Neural progenitor cell (in vitro differentiated cells): Measurements from ENCODE around the gene CCDC93. TPM values are rescaled to one million over a fixed set of nuclear protein-coding genes. Genes with fewer than 3 reads are reported as not detected.

Experiments
- DNase-seq: peaks from one replicate; pipeline ENCODE4 v3.0.0-alpha.2; 2016; ENCODE audit warnings: low spot score
- H2AFZ ChIP-seq: fragments of 200-600 bp; sonication (generic); replicated peaks from 2 replicates; pipeline ENCODE4 v1.6.1; 2016; ENCODE audit warnings: antibody characterized with exemption
- H3F3A ChIP-seq: fragments of 200-600 bp; sonication (generic); 2 replicates; pipeline ENCODE4 v1.6.1; 2016; ENCODE audit warnings: antibody characterized with exemption, low read depth
- H3K27ac ChIP-seq: fragments of 200-600 bp; sonication (generic); 2 replicates; pipeline ENCODE4 v1.5.1; 2016; ENCODE audit warnings: mild to moderate bottlenecking
- H3K27me3 ChIP-seq: fragments of 200-600 bp; sonication (generic); 2 replicates; pipeline ENCODE4 v1.6.1; 2016; ENCODE audit warnings: mild to moderate bottlenecking, moderate library complexity
- H3K36me3 ChIP-seq: fragments of 200-600 bp; sonication (generic); 2 replicates; pipeline ENCODE4 v1.5.1; 2016
- H3K4me1 ChIP-seq: fragments of 200-600 bp; sonication (generic); 2 replicates; pipeline ENCODE4 v1.6.1; 2016; ENCODE audit warnings: mixed run types
- H3K4me2 ChIP-seq: fragments of 200-600 bp; sonication (generic); 2 replicates; pipeline ENCODE4 v1.6.1; 2016
- H3K4me3 ChIP-seq: fragments of 200-600 bp; sonication (generic); 2 replicates; pipeline ENCODE4 v1.5.1; 2016
- H3K79me2 ChIP-seq: fragments of 200-600 bp; sonication (generic); 2 replicates; pipeline ENCODE4 v1.6.1; 2016; ENCODE audit warnings: low read depth
- H3K9ac ChIP-seq: fragments of 200-600 bp; sonication (generic); 2 replicates; pipeline ENCODE4 v1.6.1; 2016
- H3K9me3 ChIP-seq: fragments of 200-600 bp; sonication (generic); 2 replicates; pipeline ENCODE4 v1.5.1; 2016; ENCODE audit warnings: low read depth
- H4K20me1 ChIP-seq: fragments of 200-600 bp; sonication (generic); 2 replicates; pipeline ENCODE4 v1.6.1; 2016; ENCODE audit warnings: low read depth
- H3K27ac Mint-ChIP-seq: 3 replicates; pipeline ENCODE4 v1.8.0; 2021; ENCODE audit warnings: mixed read lengths
- H3K27me3 Mint-ChIP-seq: 2 replicates; pipeline ENCODE4 v1.8.0; 2022; ENCODE audit warnings: low read depth, mild to moderate bottlenecking, inconsistent platforms, moderate library complexity, mixed read lengths; ENCODE audit not compliant: insufficient read depth
- H3K36me3 Mint-ChIP-seq: 3 replicates; pipeline ENCODE4 v1.8.0; 2021; ENCODE audit warnings: mixed read lengths
- H3K4me1 Mint-ChIP-seq: 3 replicates; pipeline ENCODE4 v1.8.0; 2021; ENCODE audit warnings: mixed read lengths
- H3K4me3 Mint-ChIP-seq: 3 replicates; pipeline ENCODE4 v1.8.0; 2021; ENCODE audit warnings: mild to moderate bottlenecking, moderate library complexity, mixed read lengths
- H3K9me3 Mint-ChIP-seq: 3 replicates; pipeline ENCODE4 v1.8.0; 2020; ENCODE audit warnings: mixed read lengths
- EZH2 ChIP-seq: fragments of 200-600 bp; sonication (generic); IDR thresholded peaks from 2 replicates; pipeline ENCODE4 v1.6.1; 2017; ENCODE audit warnings: antibody characterized with exemption, mild to moderate bottlenecking, moderate library complexity
- EZH2phosphoT487 ChIP-seq: fragments of 200-600 bp; sonication (generic); IDR thresholded peaks from 2 replicates; pipeline ENCODE4 v1.6.1; 2017; ENCODE audit warnings: antibody characterized with exemption
- total RNA-seq: library from RNA; depleted of rRNA; stranded (reverse); fragments of >200 nt; gene quantifications from 2 replicates; pipeline ENCODE4 v1.2.3, GENCODE V29; 2015; ENCODE audit warnings: low replicate concordance
- TF ChIP-seq, protein P1 (sequence below): fragments of 200-600 bp; sonication (generic); IDR thresholded peaks from 2 replicates; pipeline ENCODE4 v1.5.1; 2017; ENCODE audit warnings: antibody characterized with exemption, mild to moderate bottlenecking

Gene CCDC93
- 17.2 and 21.0 TPM in 2 replicates for total RNA-seq

- Mint-ChIP-seq H3K27me3 (peaks cover 10% of the 10 kb centered on the region), H3K4me3 (peak within 1 kb of the TSS; percentile 98), H3K9me3 (no peaks in the 10 kb centered on the region), H3K36me3 (no peaks in the 10 kb centered on the region), H3K27ac (peak within 1 kb of the TSS; percentile 16), H3K4me1 (peaks cover 19% of the 10 kb centered on the region)
- DNase-seq: peak; percentile 91
- Histone ChIP-seq H3K4me2 (peak within 1 kb of the TSS; percentile 93), H3F3A (peaks cover 4% of the 10 kb centered on the region), H3K36me3 (no peaks in the 10 kb centered on the region), H3K27ac (no peak within 1 kb of the TSS), H3K27me3 (peaks cover 42% of the 10 kb centered on the region), H3K9me3 (no peaks in the 10 kb centered on the region), H4K20me1 (peaks cover 13% of the 10 kb centered on the region), H3K4me1 (peaks cover 4% of the 10 kb centered on the region), H3K79me2 (peaks cover 34% of the 10 kb centered on the region), H2AFZ (peak within 1 kb of the TSS; percentile 97), H3K4me3 (peak within 1 kb of the TSS; percentile 97), H3K9ac (peak within 1 kb of the TSS; percentile 6)
- TF ChIP-seq EZH2 (no peak), EZH2phosphoT487 (no peak)
- TF ChIP-seq, protein P1, sequence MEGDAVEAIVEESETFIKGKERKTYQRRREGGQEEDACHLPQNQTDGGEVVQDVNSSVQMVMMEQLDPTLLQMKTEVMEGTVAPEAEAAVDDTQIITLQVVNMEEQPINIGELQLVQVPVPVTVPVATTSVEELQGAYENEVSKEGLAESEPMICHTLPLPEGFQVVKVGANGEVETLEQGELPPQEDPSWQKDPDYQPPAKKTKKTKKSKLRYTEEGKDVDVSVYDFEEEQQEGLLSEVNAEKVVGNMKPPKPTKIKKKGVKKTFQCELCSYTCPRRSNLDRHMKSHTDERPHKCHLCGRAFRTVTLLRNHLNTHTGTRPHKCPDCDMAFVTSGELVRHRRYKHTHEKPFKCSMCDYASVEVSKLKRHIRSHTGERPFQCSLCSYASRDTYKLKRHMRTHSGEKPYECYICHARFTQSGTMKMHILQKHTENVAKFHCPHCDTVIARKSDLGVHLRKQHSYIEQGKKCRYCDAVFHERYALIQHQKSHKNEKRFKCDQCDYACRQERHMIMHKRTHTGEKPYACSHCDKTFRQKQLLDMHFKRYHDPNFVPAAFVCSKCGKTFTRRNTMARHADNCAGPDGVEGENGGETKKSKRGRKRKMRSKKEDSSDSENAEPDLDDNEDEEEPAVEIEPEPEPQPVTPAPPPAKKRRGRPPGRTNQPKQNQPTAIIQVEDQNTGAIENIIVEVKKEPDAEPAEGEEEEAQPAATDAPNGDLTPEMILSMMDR: no peak
Measured at GRCh38 chr2:118013724-118014491, at the start of gene CCDC93. Gene CCDC93 (minus strand): TSS chr2:118014070. CDS start chr2:118013995, 75 bp downstream.

GRCh38 chr2:118062669-118063068 is 48.8 kb upstream of the CCDC93 start:
- Histone ChIP-seq H3K4me1 (no peaks in the 10 kb centered on the region), H3K9ac (no peak overlapping the region), H3K79me2 (no peaks in the 10 kb centered on the region), H3K36me3 (no peaks in the 10 kb centered on the region), H3K4me2 (no peak overlapping the region), H3F3A (no peaks in the 10 kb centered on the region), H2AFZ (no peak overlapping the region), H3K27ac (no peak overlapping the region), H3K27me3 (no peaks in the 10 kb centered on the region), H3K9me3 (no peaks in the 10 kb centered on the region), H4K20me1 (no peaks in the 10 kb centered on the region), H3K4me3 (no peak overlapping the region)
- TF ChIP-seq, protein P1: no peak
- TF ChIP-seq EZH2phosphoT487 (no peak), EZH2 (no peak)
- H3K4me1 Mint-ChIP-seq: peaks cover 10% of the 10 kb centered on the region
- H3K27ac Mint-ChIP-seq: no peak overlapping the region
- H3K27me3 Mint-ChIP-seq: no peaks in the 10 kb centered on the region
- no peaks in the 10 kb centered on the region for H3K36me3 Mint-ChIP-seq
- H3K4me3 Mint-ChIP-seq: no peak overlapping the region
- DNase-seq: no peak
- H3K9me3 Mint-ChIP-seq: no peaks in the 10 kb centered on the region

DNA sequence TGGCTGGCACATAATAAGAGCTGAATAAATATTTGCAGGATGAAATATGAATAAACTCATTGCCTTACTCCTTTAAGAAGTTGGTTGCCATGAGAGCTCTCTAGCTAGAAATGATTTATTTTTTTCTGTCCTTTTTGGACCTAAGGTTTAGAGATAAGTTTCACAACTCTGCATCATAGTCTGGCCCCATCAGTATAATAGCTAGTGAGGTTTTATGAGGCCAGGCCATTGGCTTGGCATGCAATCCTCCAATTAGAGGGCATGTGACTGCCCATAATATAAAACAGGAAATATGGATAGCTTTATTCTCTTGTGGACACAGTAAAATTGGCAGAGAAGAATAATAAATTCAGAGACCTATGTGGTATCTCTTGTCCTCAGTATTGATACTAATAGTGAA is 48.2 kb upstream of the CCDC93 start:
- no peaks in the 10 kb centered on the region for H3K9me3 ChIP-seq
- H3K9ac ChIP-seq: no peak overlapping the region
- H2AFZ ChIP-seq: no peak overlapping the region
- peaks cover 10% of the 10 kb centered on the region for H3K4me1 Mint-ChIP-seq
- H3K4me3 ChIP-seq: no peak overlapping the region
- no peaks in the 10 kb centered on the region for H3K9me3 Mint-ChIP-seq
- DNase-seq: no peak
- H3K36me3 ChIP-seq: no peaks in the 10 kb centered on the region
- H3F3A ChIP-seq: no peaks in the 10 kb centered on the region
- no peaks in the 10 kb centered on the region for H3K79me2 ChIP-seq
- H3K4me2 ChIP-seq: no peak overlapping the region
- H4K20me1 ChIP-seq: no peaks in the 10 kb centered on the region
- no peaks in the 10 kb centered on the region for H3K36me3 Mint-ChIP-seq
- no peak overlapping the region for H3K27ac ChIP-seq
- no peaks in the 10 kb centered on the region for H3K27me3 Mint-ChIP-seq
- H3K27me3 ChIP-seq: no peaks in the 10 kb centered on the region
- H3K4me3 Mint-ChIP-seq: no peak overlapping the region
- TF ChIP-seq, protein P1: no peak
- TF ChIP-seq EZH2phosphoT487 (no peak), EZH2 (no peak)
- no peak overlapping the region for H3K27ac Mint-ChIP-seq
- H3K4me1 ChIP-seq: no peaks in the 10 kb centered on the region
